ENCODE data around the gene IZUMO4. TPM values are rescaled to one million over a fixed set of nuclear protein-coding genes. Genes with fewer than 3 reads are reported as not detected.

IZUMO4 gene
- total and polyA plus RNA-seq, 4 experiments from 2014 or later: 0.84 to 22.1 (median 9.9) TPM

- CTCF ChIA-PET (ENCODE audit: partially characterized antibody): no interaction called here
- no peak for DNase-seq
- H3K36me3 Mint-ChIP-seq: peaks cover 17 to 42% of the 10 kb centered on the region in 2 donors
- H3K27me3 ChIP-seq (ENCODE audit: insufficient read depth, low read length): no peaks in the 10 kb centered on the region
- H3K4me1 ChIP-seq (ENCODE audit: insufficient read depth, low read length): no peaks in the 10 kb centered on the region
- H3K36me3 ChIP-seq (ENCODE audit: insufficient read depth, low read length): peaks cover 70% of the 10 kb centered on the region
- no peaks in the 10 kb centered on the region for H3K9me3 ChIP-seq (ENCODE audit: control insufficient read depth in 1 of 2, low read length in 2 of 2)
- no peaks in the 10 kb centered on the region for H3K27me3 Mint-ChIP-seq
- H3K4me3 Mint-ChIP-seq: no peak overlapping the region
- peaks cover 0 to 1% (median 0%) of the 10 kb centered on the region in 4 donors for H3K4me1 Mint-ChIP-seq
- peak overlapping the region in 1 of 7 donors; percentile 46 for H3K27ac Mint-ChIP-seq
- intact Hi-C loops (cut with micrococcal nuclease): no loop called here
- POLR2A ChIA-PET (ENCODE audit: partially characterized antibody): no interaction called here
- no peaks in the 10 kb centered on the region for H3K9me3 Mint-ChIP-seq
- H3K4me3 ChIP-seq (ENCODE audit: low read length in 2 of 2): no peak overlapping the region
- H3K27ac ChIP-seq (ENCODE audit: low read depth, low read length): no peak overlapping the region
Observed at GRCh38 chr19:2119921-2120785, 23.4 kb downstream of the IZUMO4 start.

- no peaks in the 10 kb centered on the region for H3K27me3 Mint-ChIP-seq
- Histone ChIP-seq H3K27ac (ENCODE audit: low read depth, low read length) (no peak overlapping the region), H3K4me3 (ENCODE audit: low read length in 2 of 2) (no peak overlapping the region), H3K27me3 (ENCODE audit: insufficient read depth, low read length) (no peaks in the 10 kb centered on the region), H3K9me3 (ENCODE audit: control insufficient read depth in 1 of 2, low read length in 2 of 2) (no peaks in the 10 kb centered on the region), H3K36me3 (ENCODE audit: insufficient read depth, low read length) (peaks cover 64% of the 10 kb centered on the region), H3K4me1 (ENCODE audit: insufficient read depth, low read length) (no peaks in the 10 kb centered on the region)
- no peaks in the 10 kb centered on the region for H3K9me3 Mint-ChIP-seq
- H3K36me3 Mint-ChIP-seq: peaks cover 15 to 44% of the 10 kb centered on the region in 2 donors
- peaks cover 0 to 1% (median 0%) of the 10 kb centered on the region in 4 donors for H3K4me1 Mint-ChIP-seq
- CTCF ChIA-PET (ENCODE audit: partially characterized antibody): no interaction called here
- POLR2A ChIA-PET (ENCODE audit: partially characterized antibody): no interaction called here
- no peak for DNase-seq
- intact Hi-C loops (cut with micrococcal nuclease): no loop called here
- H3K4me3 Mint-ChIP-seq: no peak overlapping the region
- H3K27ac Mint-ChIP-seq: no peak overlapping the region
Observed at GRCh38 chr19:2120821-2121220, 24.1 kb downstream of the IZUMO4 start.

GRCh38 chr19:2121416-2122051 is 24.8 kb downstream of the IZUMO4 start:
- ChIA-PET POLR2A (ENCODE audit: partially characterized antibody) (no interaction called here), CTCF (ENCODE audit: partially characterized antibody) (no interaction called here)
- no peak overlapping the region for H3K4me3 ChIP-seq (ENCODE audit: low read length in 2 of 2)
- H3K27ac ChIP-seq (ENCODE audit: low read depth, low read length): no peak overlapping the region
- intact Hi-C loops (cut with micrococcal nuclease): no loop called here
- no peaks in the 10 kb centered on the region for H3K9me3 ChIP-seq (ENCODE audit: control insufficient read depth in 1 of 2, low read length in 2 of 2)
- Mint-ChIP-seq H3K36me3 (peaks cover 15 to 48% of the 10 kb centered on the region in 2 donors), H3K27me3 (no peaks in the 10 kb centered on the region), H3K9me3 (no peaks in the 10 kb centered on the region), H3K4me3 (no peak overlapping the region), H3K27ac (no peak overlapping the region), H3K4me1 (peaks cover 0 to 1% (median 0%) of the 10 kb centered on the region in 4 donors)
- no peak for DNase-seq
- H3K36me3 ChIP-seq (ENCODE audit: insufficient read depth, low read length): peaks cover 57% of the 10 kb centered on the region
- H3K4me1 ChIP-seq (ENCODE audit: insufficient read depth, low read length): no peaks in the 10 kb centered on the region
- no peaks in the 10 kb centered on the region for H3K27me3 ChIP-seq (ENCODE audit: insufficient read depth, low read length)

GRCh38 chr19:2122251-2122650 is 25.5 kb downstream of the IZUMO4 start:
- H3K27me3 Mint-ChIP-seq: no peaks in the 10 kb centered on the region
- no peaks in the 10 kb centered on the region for H3K9me3 Mint-ChIP-seq
- peaks cover 15 to 50% of the 10 kb centered on the region in 2 donors for H3K36me3 Mint-ChIP-seq
- H3K4me1 Mint-ChIP-seq: peaks cover 0 to 1% (median 0%) of the 10 kb centered on the region in 4 donors
- Histone ChIP-seq H3K4me3 (ENCODE audit: low read length in 2 of 2) (no peak overlapping the region), H3K36me3 (ENCODE audit: insufficient read depth, low read length) (peaks cover 56% of the 10 kb centered on the region), H3K9me3 (ENCODE audit: control insufficient read depth in 1 of 2, low read length in 2 of 2) (no peaks in the 10 kb centered on the region), H3K27ac (ENCODE audit: low read depth, low read length) (no peak overlapping the region), H3K4me1 (ENCODE audit: insufficient read depth, low read length) (no peaks in the 10 kb centered on the region), H3K27me3 (ENCODE audit: insufficient read depth, low read length) (no peaks in the 10 kb centered on the region)
- CTCF ChIA-PET (ENCODE audit: partially characterized antibody): no interaction called here
- H3K27ac Mint-ChIP-seq: peak overlapping the region in 1 of 7 donors; percentile 50
- intact Hi-C loops (cut with micrococcal nuclease): no loop called here
- no peak overlapping the region for H3K4me3 Mint-ChIP-seq
- no peak for DNase-seq
- POLR2A ChIA-PET (ENCODE audit: partially characterized antibody): no interaction called here

GRCh38 chr19:2122982-2123381 is 26.3 kb downstream of the IZUMO4 start:
- POLR2A ChIA-PET (ENCODE audit: partially characterized antibody): interaction anchor here (1.0 to 1.2 kb wide), 2 partner anchors 35 to 39 kb away, joined by 3 read pairs; no protein-coding TSS in a partner anchor

GRCh38 chr19:2123682-2124387 is 27.1 kb downstream of the IZUMO4 start:
- Histone ChIP-seq H3K4me3 (ENCODE audit: low read length in 2 of 2) (no peak overlapping the region), H3K27me3 (ENCODE audit: insufficient read depth, low read length) (no peaks in the 10 kb centered on the region), H3K27ac (ENCODE audit: low read depth, low read length) (no peak overlapping the region), H3K36me3 (ENCODE audit: insufficient read depth, low read length) (peaks cover 50% of the 10 kb centered on the region), H3K9me3 (ENCODE audit: control insufficient read depth in 1 of 2, low read length in 2 of 2) (no peaks in the 10 kb centered on the region), H3K4me1 (ENCODE audit: insufficient read depth, low read length) (no peaks in the 10 kb centered on the region)
- H3K4me1 Mint-ChIP-seq: peaks cover 0 to under 1% (median 0%) of the 10 kb centered on the region in 4 donors
- no peaks in the 10 kb centered on the region for H3K27me3 Mint-ChIP-seq
- intact Hi-C loops (cut with micrococcal nuclease): no loop called here
- DNase-seq: no peak
- POLR2A ChIA-PET (ENCODE audit: partially characterized antibody): interaction anchor here (0.7 to 1.2 kb wide), 3 partner anchors 9 to 40 kb away, joined by 3 to 5 read pairs (median 3); no protein-coding TSS in a partner anchor
- peaks cover 12 to 50% of the 10 kb centered on the region in 2 donors for H3K36me3 Mint-ChIP-seq
- CTCF ChIA-PET (ENCODE audit: partially characterized antibody): no interaction called here
- H3K27ac Mint-ChIP-seq: no peak overlapping the region
- H3K4me3 Mint-ChIP-seq: no peak overlapping the region
- no peaks in the 10 kb centered on the region for H3K9me3 Mint-ChIP-seq

More at GRCh38 chr19:2122982-2123381, 26.3 kb downstream of the IZUMO4 start:
- H3K4me1 ChIP-seq (ENCODE audit: insufficient read depth, low read length): no peaks in the 10 kb centered on the region
- no peak for DNase-seq
- Mint-ChIP-seq H3K36me3 (peaks cover 15 to 54% of the 10 kb centered on the region in 2 donors), H3K4me3 (no peak overlapping the region), H3K4me1 (peaks cover 0 to 1% (median 0%) of the 10 kb centered on the region in 4 donors), H3K27ac (no peak overlapping the region), H3K9me3 (no peaks in the 10 kb centered on the region), H3K27me3 (no peaks in the 10 kb centered on the region)
- no peak overlapping the region for H3K27ac ChIP-seq (ENCODE audit: low read depth, low read length)
- peaks cover 54% of the 10 kb centered on the region for H3K36me3 ChIP-seq (ENCODE audit: insufficient read depth, low read length)
- intact Hi-C loops (cut with micrococcal nuclease): no loop called here
- H3K27me3 ChIP-seq (ENCODE audit: insufficient read depth, low read length): no peaks in the 10 kb centered on the region
- CTCF ChIA-PET (ENCODE audit: partially characterized antibody): no interaction called here
- H3K9me3 ChIP-seq (ENCODE audit: control insufficient read depth in 1 of 2, low read length in 2 of 2): no peaks in the 10 kb centered on the region
- no peak overlapping the region for H3K4me3 ChIP-seq (ENCODE audit: low read length in 2 of 2)
